Measurements from ENCODE around the gene TSKS.

DNA sequence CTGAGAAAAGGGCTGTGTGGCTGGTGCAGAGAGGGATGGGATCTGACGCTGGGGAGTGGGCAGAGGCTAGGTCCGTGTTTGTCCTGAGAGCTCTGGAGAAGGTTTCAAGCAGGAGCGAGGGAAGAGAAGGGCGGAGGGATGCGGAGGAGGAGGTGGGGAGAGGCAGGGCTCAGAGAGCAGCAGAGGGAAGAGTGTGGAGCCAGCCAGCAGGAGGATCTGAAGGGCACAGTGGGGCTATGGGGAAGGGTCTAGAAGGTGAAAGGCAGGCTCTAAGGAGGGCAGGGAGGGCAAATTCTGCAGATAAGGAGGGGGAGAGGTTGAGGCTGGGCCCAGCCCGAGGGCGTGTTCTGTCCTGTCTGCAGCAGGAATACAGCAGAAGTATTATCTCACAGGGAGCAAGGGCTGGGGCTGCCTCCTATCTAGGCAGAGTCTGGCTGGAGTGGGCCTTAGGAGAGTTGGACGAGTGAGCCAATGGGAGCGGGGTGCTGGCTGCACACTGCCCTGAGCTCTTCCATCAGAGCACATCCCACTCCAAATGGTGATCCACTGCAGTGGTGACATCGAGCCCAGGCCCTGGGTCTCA is 9.8 kb upstream of the TSKS start:
- TF ChIP-seq ISX (CRISPR knock-in tag; conservative IDR thresholded peaks at IDR 0.05), result no peak
- TF ChIP-seq, protein P1, sequence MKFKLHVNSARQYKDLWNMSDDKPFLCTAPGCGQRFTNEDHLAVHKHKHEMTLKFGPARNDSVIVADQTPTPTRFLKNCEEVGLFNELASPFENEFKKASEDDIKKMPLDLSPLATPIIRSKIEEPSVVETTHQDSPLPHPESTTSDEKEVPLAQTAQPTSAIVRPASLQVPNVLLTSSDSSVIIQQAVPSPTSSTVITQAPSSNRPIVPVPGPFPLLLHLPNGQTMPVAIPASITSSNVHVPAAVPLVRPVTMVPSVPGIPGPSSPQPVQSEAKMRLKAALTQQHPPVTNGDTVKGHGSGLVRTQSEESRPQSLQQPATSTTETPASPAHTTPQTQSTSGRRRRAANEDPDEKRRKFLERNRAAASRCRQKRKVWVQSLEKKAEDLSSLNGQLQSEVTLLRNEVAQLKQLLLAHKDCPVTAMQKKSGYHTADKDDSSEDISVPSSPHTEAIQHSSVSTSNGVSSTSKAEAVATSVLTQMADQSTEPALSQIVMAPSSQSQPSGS (CRISPR knock-in tag; IDR thresholded peaks at IDR 0.05), result no peak
- no peak for TF ChIP-seq HNF4A (CRISPR knock-in tag; IDR thresholded peaks at IDR 0.05)
- TF ChIP-seq, protein P2, sequence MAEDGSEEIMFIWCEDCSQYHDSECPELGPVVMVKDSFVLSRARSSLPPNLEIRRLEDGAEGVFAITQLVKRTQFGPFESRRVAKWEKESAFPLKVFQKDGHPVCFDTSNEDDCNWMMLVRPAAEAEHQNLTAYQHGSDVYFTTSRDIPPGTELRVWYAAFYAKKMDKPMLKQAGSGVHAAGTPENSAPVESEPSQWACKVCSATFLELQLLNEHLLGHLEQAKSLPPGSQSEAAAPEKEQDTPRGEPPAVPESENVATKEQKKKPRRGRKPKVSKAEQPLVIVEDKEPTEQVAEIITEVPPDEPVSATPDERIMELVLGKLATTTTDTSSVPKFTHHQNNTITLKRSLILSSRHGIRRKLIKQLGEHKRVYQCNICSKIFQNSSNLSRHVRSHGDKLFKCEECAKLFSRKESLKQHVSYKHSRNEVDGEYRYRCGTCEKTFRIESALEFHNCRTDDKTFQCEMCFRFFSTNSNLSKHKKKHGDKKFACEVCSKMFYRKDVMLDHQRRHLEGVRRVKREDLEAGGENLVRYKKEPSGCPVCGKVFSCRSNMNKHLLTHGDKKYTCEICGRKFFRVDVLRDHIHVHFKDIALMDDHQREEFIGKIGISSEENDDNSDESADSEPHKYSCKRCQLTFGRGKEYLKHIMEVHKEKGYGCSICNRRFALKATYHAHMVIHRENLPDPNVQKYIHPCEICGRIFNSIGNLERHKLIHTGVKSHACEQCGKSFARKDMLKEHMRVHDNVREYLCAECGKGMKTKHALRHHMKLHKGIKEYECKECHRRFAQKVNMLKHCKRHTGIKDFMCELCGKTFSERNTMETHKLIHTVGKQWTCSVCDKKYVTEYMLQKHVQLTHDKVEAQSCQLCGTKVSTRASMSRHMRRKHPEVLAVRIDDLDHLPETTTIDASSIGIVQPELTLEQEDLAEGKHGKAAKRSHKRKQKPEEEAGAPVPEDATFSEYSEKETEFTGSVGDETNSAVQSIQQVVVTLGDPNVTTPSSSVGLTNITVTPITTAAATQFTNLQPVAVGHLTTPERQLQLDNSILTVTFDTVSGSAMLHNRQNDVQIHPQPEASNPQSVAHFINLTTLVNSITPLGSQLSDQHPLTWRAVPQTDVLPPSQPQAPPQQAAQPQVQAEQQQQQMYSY (CRISPR knock-in tag; IDR thresholded peaks at IDR 0.05), result no peak
- TF ChIP-seq RAD51 (IDR thresholded peaks at IDR 0.05; ENCODE audit: borderline replicate concordance), result no peak
- TF ChIP-seq ETV6 (CRISPR knock-in tag; conservative IDR thresholded peaks at IDR 0.05), result no peak
- no peak for TF ChIP-seq JUND (CRISPR knock-in tag; IDR thresholded peaks at IDR 0.05)
- TF ChIP-seq, protein P3, sequence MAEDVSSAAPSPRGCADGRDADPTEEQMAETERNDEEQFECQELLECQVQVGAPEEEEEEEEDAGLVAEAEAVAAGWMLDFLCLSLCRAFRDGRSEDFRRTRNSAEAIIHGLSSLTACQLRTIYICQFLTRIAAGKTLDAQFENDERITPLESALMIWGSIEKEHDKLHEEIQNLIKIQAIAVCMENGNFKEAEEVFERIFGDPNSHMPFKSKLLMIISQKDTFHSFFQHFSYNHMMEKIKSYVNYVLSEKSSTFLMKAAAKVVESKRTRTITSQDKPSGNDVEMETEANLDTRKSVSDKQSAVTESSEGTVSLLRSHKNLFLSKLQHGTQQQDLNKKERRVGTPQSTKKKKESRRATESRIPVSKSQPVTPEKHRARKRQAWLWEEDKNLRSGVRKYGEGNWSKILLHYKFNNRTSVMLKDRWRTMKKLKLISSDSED (CRISPR knock-in tag; IDR thresholded peaks at IDR 0.05), result no peak
- TF ChIP-seq ZNF180 (CRISPR knock-in tag; IDR thresholded peaks at IDR 0.05; ENCODE audit: borderline replicate concordance, low read depth), result no peak
- no peak for TF ChIP-seq ZNF567 (CRISPR knock-in tag; IDR thresholded peaks at IDR 0.05; ENCODE audit: borderline replicate concordance)
- TF ChIP-seq ZNF274 (CRISPR knock-in tag; IDR thresholded peaks at IDR 0.05), result no peak
- TF ChIP-seq, protein P4, sequence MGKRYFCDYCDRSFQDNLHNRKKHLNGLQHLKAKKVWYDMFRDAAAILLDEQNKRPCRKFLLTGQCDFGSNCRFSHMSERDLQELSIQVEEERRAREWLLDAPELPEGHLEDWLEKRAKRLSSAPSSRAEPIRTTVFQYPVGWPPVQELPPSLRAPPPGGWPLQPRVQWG (CRISPR knock-in tag; IDR thresholded peaks at IDR 0.05; ENCODE audit: borderline replicate concordance, low read depth), result no peak
